ENCODE results near the gene DYSF.

DNA sequence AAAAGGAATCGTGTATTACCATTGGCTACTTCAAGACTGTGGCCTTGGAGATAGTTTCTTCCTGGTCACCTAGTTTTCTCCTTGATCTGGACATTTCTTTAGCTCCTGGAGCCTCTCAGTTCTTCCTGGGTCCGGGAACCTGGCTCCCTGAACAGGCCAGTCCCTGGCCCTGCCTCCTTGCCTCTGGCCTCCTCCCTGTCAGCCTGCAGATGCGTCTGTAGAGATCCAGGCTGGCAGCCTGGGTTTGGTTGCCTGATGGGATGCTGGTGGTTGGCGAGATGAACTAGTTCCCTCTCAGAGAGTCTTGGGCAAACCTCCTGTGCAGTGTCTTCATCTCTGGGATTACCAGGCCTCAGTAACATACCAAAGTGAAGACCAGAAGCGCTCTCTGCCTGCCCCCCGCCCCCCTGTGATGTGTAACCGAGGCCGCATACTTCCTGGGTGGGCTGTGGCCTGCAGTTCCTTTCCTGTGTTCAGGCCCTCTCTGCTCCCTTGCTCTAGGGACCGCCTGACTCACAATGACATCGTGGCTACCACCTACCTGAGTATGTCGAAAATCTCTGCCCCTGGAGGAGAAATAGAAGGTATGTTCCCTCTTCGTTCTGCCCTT, 85.4 kb downstream of the DYSF start:
- TF ChIP-seq, protein P1, sequence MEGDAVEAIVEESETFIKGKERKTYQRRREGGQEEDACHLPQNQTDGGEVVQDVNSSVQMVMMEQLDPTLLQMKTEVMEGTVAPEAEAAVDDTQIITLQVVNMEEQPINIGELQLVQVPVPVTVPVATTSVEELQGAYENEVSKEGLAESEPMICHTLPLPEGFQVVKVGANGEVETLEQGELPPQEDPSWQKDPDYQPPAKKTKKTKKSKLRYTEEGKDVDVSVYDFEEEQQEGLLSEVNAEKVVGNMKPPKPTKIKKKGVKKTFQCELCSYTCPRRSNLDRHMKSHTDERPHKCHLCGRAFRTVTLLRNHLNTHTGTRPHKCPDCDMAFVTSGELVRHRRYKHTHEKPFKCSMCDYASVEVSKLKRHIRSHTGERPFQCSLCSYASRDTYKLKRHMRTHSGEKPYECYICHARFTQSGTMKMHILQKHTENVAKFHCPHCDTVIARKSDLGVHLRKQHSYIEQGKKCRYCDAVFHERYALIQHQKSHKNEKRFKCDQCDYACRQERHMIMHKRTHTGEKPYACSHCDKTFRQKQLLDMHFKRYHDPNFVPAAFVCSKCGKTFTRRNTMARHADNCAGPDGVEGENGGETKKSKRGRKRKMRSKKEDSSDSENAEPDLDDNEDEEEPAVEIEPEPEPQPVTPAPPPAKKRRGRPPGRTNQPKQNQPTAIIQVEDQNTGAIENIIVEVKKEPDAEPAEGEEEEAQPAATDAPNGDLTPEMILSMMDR (IDR thresholded peaks at IDR 0.05): no peak
- TF ChIP-seq POLR2A (IDR thresholded peaks at IDR 0.05): no peak

Measured in esophagus squamous epithelium (tissue), 4 donors.